ENCODE measurements around the gene TBC1D23.

GRCh38 chr3:100297784-100298183, 37.0 kb downstream of the TBC1D23 start:
- TF ChIP-seq EZH2 (IDR thresholded peaks at IDR 0.05; ENCODE audit: insufficient read depth, low read length) = no peak
- TF ChIP-seq CTCF (IDR thresholded peaks at IDR 0.05; ENCODE audit: insufficient read depth, low read depth, low read length) = no peak

Measured in astrocyte (in vitro differentiated cells and primary cell).